NCI-H526 (cell line): Measurements from ENCODE around the gene DCDC1.

ENCODE experiments used
- DNase-seq, 2 experiments: peaks; one replicate each; lab custom pipeline; 2025; lab: John Stamatoyannopoulos, UW

The DCDC1 gene

GRCh38 chr11:31106968-31107576 lies 262.5 kb downstream of the DCDC1 start:
- peak; percentile 28 to 81 for DNase-seq

GRCh38 chr11:31106326-31106725 lies 263.2 kb downstream of the DCDC1 start:
- DNase-seq = no peak

- no peak for DNase-seq
Measured at GRCh38 chr11:31102875-31103274, 266.7 kb downstream of the DCDC1 start.

- no peak for DNase-seq
Measured at GRCh38 chr11:31102316-31102715, 267.2 kb downstream of the DCDC1 start.

- no peak for DNase-seq
Measured at GRCh38 chr11:31096191-31096805, 273.2 kb downstream of the DCDC1 start.

- no peak for DNase-seq
Measured at GRCh38 chr11:31092638-31093037, 276.9 kb downstream of the DCDC1 start.

GRCh38 chr11:31089117-31089516 lies 280.4 kb downstream of the DCDC1 start:
- DNase-seq = no peak

GRCh38 chr11:31069447-31070205 lies 299.9 kb downstream of the DCDC1 start:
- DNase-seq = no peak

GRCh38 chr11:31060880-31061279 lies 308.7 kb downstream of the DCDC1 start:
- peak in 1 of 2 experiments; percentile 13 for DNase-seq

- peak in 1 of 2 experiments; percentile 27 for DNase-seq
Measured at GRCh38 chr11:31059529-31059928, 310.0 kb downstream of the DCDC1 start.

GRCh38 chr11:31050061-31050765 lies 319.3 kb downstream of the DCDC1 start:
- peak in 1 of 2 experiments; percentile 19 for DNase-seq

- DNase-seq = peak in 1 of 2 experiments; percentile 44
Measured at GRCh38 chr11:31045335-31045734, 324.2 kb downstream of the DCDC1 start.

GRCh38 chr11:31030138-31030792 lies 339.3 kb downstream of the DCDC1 start:
- no peak for DNase-seq

- no peak for DNase-seq
Measured at GRCh38 chr11:31026315-31026714, 343.2 kb downstream of the DCDC1 start.

GRCh38 chr11:31022080-31022479 lies 347.5 kb downstream of the DCDC1 start:
- DNase-seq = no peak

GRCh38 chr11:31019786-31020185 lies 349.8 kb downstream of the DCDC1 start:
- DNase-seq = no peak

GRCh38 chr11:31005202-31005601 lies 364.3 kb downstream of the DCDC1 start:
- DNase-seq = no peak

- no peak for DNase-seq
Measured at GRCh38 chr11:31001427-31001826, 368.1 kb downstream of the DCDC1 start.

- DNase-seq = no peak
Measured at GRCh38 chr11:31000381-31000780, 369.2 kb downstream of the DCDC1 start.

- no peak for DNase-seq
Measured at GRCh38 chr11:30992513-30992849, 377.1 kb downstream of the DCDC1 start.

- no peak for DNase-seq
Measured at GRCh38 chr11:30991802-30992512, 377.6 kb downstream of the DCDC1 start.
